ENCODE measurements around the gene EFHD1. TPM values are rescaled to one million over a fixed set of nuclear protein-coding genes. Genes with fewer than 3 reads are reported as not detected.

The EFHD1 gene, protein sequence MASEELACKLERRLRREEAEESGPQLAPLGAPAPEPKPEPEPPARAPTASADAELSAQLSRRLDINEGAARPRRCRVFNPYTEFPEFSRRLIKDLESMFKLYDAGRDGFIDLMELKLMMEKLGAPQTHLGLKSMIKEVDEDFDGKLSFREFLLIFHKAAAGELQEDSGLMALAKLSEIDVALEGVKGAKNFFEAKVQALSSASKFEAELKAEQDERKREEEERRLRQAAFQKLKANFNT
- total RNA-seq = 106 and 114 TPM in 2 replicates
- long read RNA-seq, partial matches to known transcripts = 1 of 9 reads
- long read RNA-seq, other reads (novel, unspliced or antisense) = 5 of 9 reads

DNA sequence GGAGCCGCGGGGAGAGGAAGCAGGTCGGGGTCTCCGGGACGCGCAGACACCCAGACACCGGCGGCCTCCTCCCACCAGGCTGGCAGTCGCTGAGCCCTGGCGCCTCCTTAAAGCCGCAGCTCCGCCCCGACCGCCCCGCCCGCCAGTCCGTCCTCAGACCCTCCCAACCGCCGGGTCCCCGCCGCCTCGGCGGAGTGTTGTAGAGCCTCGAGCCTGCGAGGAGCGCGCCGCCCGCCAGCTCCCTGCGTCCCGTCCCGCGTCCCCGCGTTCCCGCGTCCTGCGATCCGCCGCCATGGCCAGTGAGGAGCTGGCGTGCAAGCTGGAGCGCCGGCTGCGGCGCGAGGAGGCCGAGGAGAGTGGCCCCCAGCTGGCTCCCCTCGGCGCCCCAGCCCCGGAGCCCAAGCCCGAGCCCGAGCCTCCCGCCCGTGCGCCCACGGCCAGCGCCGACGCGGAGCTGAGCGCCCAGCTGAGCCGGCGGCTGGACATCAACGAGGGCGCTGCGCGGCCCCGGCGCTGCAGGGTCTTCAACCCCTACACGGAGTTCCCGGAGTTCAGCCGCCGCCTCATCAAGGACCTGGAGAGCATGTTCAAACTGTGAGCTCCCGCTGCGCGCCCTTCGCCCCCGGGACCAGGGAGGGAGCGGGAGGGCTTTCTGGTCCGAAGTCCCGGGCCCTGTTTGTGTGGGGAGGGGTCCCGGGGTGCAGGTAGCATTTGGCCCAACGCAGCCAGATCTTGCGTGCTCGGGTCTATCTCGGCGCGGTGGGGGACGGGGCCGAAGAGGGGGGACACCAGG, at the start of gene EFHD1:
EFHD1 (plus strand) TSS at position 192 of the 793 bp plus-strand sequence; CDS start at position 293, 101 bp downstream.
- no peaks in the 10 kb centered on the region for H3K27me3 Mint-ChIP-seq (ENCODE audit: unreplicated experiment)
- no peaks in the 10 kb centered on the region for H3K9me3 Mint-ChIP-seq (ENCODE audit: unreplicated experiment)
- TF ChIP-seq, protein P1, sequence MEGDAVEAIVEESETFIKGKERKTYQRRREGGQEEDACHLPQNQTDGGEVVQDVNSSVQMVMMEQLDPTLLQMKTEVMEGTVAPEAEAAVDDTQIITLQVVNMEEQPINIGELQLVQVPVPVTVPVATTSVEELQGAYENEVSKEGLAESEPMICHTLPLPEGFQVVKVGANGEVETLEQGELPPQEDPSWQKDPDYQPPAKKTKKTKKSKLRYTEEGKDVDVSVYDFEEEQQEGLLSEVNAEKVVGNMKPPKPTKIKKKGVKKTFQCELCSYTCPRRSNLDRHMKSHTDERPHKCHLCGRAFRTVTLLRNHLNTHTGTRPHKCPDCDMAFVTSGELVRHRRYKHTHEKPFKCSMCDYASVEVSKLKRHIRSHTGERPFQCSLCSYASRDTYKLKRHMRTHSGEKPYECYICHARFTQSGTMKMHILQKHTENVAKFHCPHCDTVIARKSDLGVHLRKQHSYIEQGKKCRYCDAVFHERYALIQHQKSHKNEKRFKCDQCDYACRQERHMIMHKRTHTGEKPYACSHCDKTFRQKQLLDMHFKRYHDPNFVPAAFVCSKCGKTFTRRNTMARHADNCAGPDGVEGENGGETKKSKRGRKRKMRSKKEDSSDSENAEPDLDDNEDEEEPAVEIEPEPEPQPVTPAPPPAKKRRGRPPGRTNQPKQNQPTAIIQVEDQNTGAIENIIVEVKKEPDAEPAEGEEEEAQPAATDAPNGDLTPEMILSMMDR (IDR thresholded peaks at IDR 0.05) = no peak
- H3K4me3 Mint-ChIP-seq (ENCODE audit: unreplicated experiment) = peak within 1 kb of the TSS; percentile 81
- H3K27ac Mint-ChIP-seq (ENCODE audit: unreplicated experiment) = peak within 1 kb of the TSS; percentile 68
- H3K36me3 Mint-ChIP-seq (ENCODE audit: unreplicated experiment) = no peaks in the 10 kb centered on the region
- DNase-seq (ENCODE audit: extremely low spot score, unreplicated experiment) = peak; percentile 93
- peaks cover 47% of the 10 kb centered on the region for H3K4me1 Mint-ChIP-seq (ENCODE audit: unreplicated experiment)

DNA sequence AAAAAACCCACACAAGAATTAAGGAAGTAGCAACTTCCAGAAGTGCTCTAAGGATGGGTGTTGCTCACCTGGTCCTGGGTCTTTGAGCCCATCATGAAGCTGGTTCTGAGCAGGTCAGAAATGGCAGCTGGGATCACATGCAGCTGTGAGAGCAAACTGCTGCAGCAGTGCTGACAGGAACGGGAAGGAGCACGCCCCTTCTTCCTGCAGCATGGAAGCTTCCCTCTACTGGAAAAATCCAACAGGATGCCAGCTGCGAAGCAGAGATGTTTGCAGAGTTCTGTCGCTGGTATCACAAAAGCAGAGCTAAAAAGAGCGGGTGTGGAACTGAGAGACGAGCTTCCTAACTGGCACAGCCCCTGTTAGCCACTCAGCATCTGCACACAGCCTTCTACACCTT, 49.2 kb upstream of the EFHD1 start:
- no peaks in the 10 kb centered on the region for H3K4me1 Mint-ChIP-seq (ENCODE audit: unreplicated experiment)
- TF ChIP-seq, protein P1 (IDR thresholded peaks at IDR 0.05) = no peak
- no peak overlapping the region for H3K27ac Mint-ChIP-seq (ENCODE audit: unreplicated experiment)
- H3K9me3 Mint-ChIP-seq (ENCODE audit: unreplicated experiment) = peaks cover 5% of the 10 kb centered on the region
- H3K36me3 Mint-ChIP-seq (ENCODE audit: unreplicated experiment) = peaks cover 31% of the 10 kb centered on the region
- no peak overlapping the region for H3K4me3 Mint-ChIP-seq (ENCODE audit: unreplicated experiment)
- DNase-seq (ENCODE audit: extremely low spot score, unreplicated experiment) = no peak
- no peaks in the 10 kb centered on the region for H3K27me3 Mint-ChIP-seq (ENCODE audit: unreplicated experiment)

DNA sequence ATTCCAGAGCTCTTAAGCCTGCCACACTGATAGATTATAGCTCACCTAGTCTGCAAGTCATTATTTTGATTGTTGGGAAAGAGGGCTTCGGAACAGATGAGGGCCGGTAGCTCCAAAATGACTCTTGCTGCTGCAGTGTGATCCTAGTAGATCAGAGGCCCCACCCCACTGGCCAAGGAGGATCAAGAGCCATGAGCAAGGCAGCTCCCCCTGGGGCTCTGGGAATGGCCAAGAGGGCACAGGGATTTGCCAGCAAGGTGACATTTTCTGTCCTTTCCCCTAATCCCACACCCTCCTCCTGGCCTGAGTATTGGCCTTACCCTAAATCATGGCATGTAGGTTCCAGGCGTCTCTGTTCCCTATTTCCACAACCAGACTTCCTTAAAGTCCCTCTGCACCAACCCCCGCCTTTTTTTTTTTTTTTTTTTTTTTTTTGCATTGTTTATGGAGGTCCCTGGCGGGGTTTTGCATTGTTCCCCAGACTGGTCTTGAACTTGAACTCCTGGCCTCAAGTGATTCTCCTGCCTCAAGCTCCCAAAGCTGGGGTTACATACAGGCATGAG, 46.4 kb upstream of the EFHD1 start:
- Mint-ChIP-seq H3K9me3 (ENCODE audit: unreplicated experiment) (peaks cover 5% of the 10 kb centered on the region), H3K4me3 (ENCODE audit: unreplicated experiment) (no peak overlapping the region)
- TF ChIP-seq, protein P1 (IDR thresholded peaks at IDR 0.05) = no peak

DNA sequence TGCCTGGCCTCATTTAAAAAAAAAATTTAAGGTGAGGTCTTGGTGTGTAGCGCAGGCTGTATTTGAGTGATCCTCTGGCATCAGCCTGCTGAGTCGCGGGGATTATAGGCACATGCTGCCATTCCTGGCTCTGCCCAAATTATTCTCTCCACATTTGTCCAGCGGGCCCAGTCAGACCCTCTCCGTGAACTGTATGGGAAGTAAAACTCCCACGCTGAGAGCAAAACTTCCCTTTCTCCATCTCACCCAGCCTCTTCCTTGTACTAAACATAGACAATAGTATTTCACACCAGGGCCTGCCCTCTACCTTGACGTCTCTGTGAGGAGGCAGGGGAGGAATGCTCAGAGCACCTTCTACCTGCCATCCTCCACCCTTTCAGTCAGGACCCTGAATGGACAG, 45.9 kb upstream of the EFHD1 start:
- TF ChIP-seq, protein P1 (IDR thresholded peaks at IDR 0.05) = no peak
- peaks cover 18% of the 10 kb centered on the region for H3K36me3 Mint-ChIP-seq (ENCODE audit: unreplicated experiment)
- peaks cover 5% of the 10 kb centered on the region for H3K9me3 Mint-ChIP-seq (ENCODE audit: unreplicated experiment)
- no peak overlapping the region for H3K27ac Mint-ChIP-seq (ENCODE audit: unreplicated experiment)
- peaks cover 2% of the 10 kb centered on the region for H3K27me3 Mint-ChIP-seq (ENCODE audit: unreplicated experiment)
- no peak overlapping the region for H3K4me3 Mint-ChIP-seq (ENCODE audit: unreplicated experiment)
- no peaks in the 10 kb centered on the region for H3K4me1 Mint-ChIP-seq (ENCODE audit: unreplicated experiment)
- no peak for DNase-seq (ENCODE audit: extremely low spot score, unreplicated experiment)

More for the DNA sequence above, 46.4 kb upstream of the EFHD1 start:
- H3K27ac Mint-ChIP-seq (ENCODE audit: unreplicated experiment) = no peak overlapping the region
- no peak for DNase-seq (ENCODE audit: extremely low spot score, unreplicated experiment)
- peaks cover 22% of the 10 kb centered on the region for H3K36me3 Mint-ChIP-seq (ENCODE audit: unreplicated experiment)
- no peaks in the 10 kb centered on the region for H3K4me1 Mint-ChIP-seq (ENCODE audit: unreplicated experiment)
- H3K27me3 Mint-ChIP-seq (ENCODE audit: unreplicated experiment) = peaks cover 2% of the 10 kb centered on the region

DNA sequence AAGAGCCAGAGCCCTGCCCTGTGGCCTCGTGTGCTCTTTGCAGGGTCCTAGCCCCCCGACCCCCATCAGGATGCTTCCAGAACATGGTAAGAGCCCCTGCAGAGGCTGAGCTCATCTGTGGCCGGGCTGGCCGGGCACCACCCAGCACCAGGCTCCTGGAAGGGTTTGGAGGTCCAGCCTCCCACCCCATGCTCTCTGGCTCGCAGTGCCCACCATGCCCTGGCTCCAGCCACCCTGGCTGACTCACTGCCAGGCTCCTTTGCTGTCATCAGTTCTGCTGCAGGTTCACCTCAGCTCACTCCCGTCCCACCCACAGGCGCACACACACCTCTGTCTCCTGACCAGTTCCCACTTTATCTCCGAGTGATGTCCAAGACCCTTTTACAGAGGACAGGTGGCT, 45.4 kb upstream of the EFHD1 start:
- Mint-ChIP-seq H3K27me3 (ENCODE audit: unreplicated experiment) (peaks cover 2% of the 10 kb centered on the region), H3K4me3 (ENCODE audit: unreplicated experiment) (no peak overlapping the region), H3K36me3 (ENCODE audit: unreplicated experiment) (peaks cover 18% of the 10 kb centered on the region), H3K9me3 (ENCODE audit: unreplicated experiment) (peaks cover 5% of the 10 kb centered on the region), H3K4me1 (ENCODE audit: unreplicated experiment) (no peaks in the 10 kb centered on the region), H3K27ac (ENCODE audit: unreplicated experiment) (no peak overlapping the region)
- DNase-seq (ENCODE audit: extremely low spot score, unreplicated experiment) = no peak
- TF ChIP-seq, protein P1 (IDR thresholded peaks at IDR 0.05) = no peak
